ENCODE data around the gene MAP4K1.

The MAP4K1 gene

GRCh38 chr19:38617764-38618589 lies at the start of gene MAP4K1:
TSS of gene MAP4K1 (minus strand) at chr19:38617953. CDS start at chr19:38617895, 58 bp downstream.
- peaks cover 17 to 28% (median 20%) of the 10 kb centered on the region in 5 donors for H3K4me1 ChIP-seq (ENCODE audit: control insufficient read depth in 5 of 5, insufficient read depth in 5 of 5, low read length in 5 of 5)
- H3K4me3 ChIP-seq (ENCODE audit: low read depth in 1 of 5, low read length in 5 of 5): peak within 1 kb of the TSS; percentile 74 to 100 (median 93)
- peaks cover 0 to 6% (median 0%) of the 10 kb centered on the region in 5 donors for H3K27me3 ChIP-seq (ENCODE audit: control insufficient read depth in 5 of 5, insufficient read depth in 4 of 5, low read length in 5 of 5)
- peak within 1 kb of the TSS; percentile 72 to 100 (median 80) for H3K9ac ChIP-seq (ENCODE audit: low read length in 5 of 5)
- H3K36me3 ChIP-seq (ENCODE audit: control insufficient read depth in 5 of 5, insufficient read depth in 5 of 5, low read length in 5 of 5): peaks cover 0 to 27% (median 23%) of the 10 kb centered on the region in 5 donors
- peaks cover 0 to 3% (median 0%) of the 10 kb centered on the region in 5 donors for H3K9me3 ChIP-seq (ENCODE audit: control insufficient read depth in 5 of 5, low read length in 5 of 5)
- H3K27ac ChIP-seq (ENCODE audit: low read depth, low read length): peak within 1 kb of the TSS; percentile 79

GRCh38 chr19:38666663-38667511 lies 49.1 kb upstream of the MAP4K1 start:
- H3K9ac ChIP-seq (ENCODE audit: low read length in 5 of 5): peak overlapping the region in 3 of 5 donors; percentile 48 to 81 (median 63)
- H3K4me3 ChIP-seq (ENCODE audit: low read depth in 1 of 5, low read length in 5 of 5): no peak overlapping the region
- no peaks in the 10 kb centered on the region for H3K27me3 ChIP-seq (ENCODE audit: control insufficient read depth in 5 of 5, insufficient read depth in 4 of 5, low read length in 5 of 5)
- peak overlapping the region; percentile 87 for H3K27ac ChIP-seq (ENCODE audit: low read depth, low read length)
- H3K36me3 ChIP-seq (ENCODE audit: control insufficient read depth in 5 of 5, insufficient read depth in 5 of 5, low read length in 5 of 5): peaks cover 0 to 5% (median 2%) of the 10 kb centered on the region in 5 donors
- H3K9me3 ChIP-seq (ENCODE audit: control insufficient read depth in 5 of 5, low read length in 5 of 5): no peaks in the 10 kb centered on the region
- H3K4me1 ChIP-seq (ENCODE audit: control insufficient read depth in 5 of 5, insufficient read depth in 5 of 5, low read length in 5 of 5): peaks cover 20 to 96% (median 88%) of the 10 kb centered on the region in 5 donors

- H3K4me1 ChIP-seq (ENCODE audit: control insufficient read depth in 5 of 5, insufficient read depth in 5 of 5, low read length in 5 of 5): peaks cover 21 to 95% (median 87%) of the 10 kb centered on the region in 5 donors
- H3K27me3 ChIP-seq (ENCODE audit: control insufficient read depth in 5 of 5, insufficient read depth in 4 of 5, low read length in 5 of 5): no peaks in the 10 kb centered on the region
- peak overlapping the region in 2 of 5 donors; percentile 22 to 34 for H3K4me3 ChIP-seq (ENCODE audit: low read depth in 1 of 5, low read length in 5 of 5)
- peak overlapping the region in 4 of 5 donors; percentile 38 to 81 (median 61) for H3K9ac ChIP-seq (ENCODE audit: low read length in 5 of 5)
- H3K27ac ChIP-seq (ENCODE audit: low read depth, low read length): peak overlapping the region; percentile 87
- H3K36me3 ChIP-seq (ENCODE audit: control insufficient read depth in 5 of 5, insufficient read depth in 5 of 5, low read length in 5 of 5): peaks cover 0 to 6% (median 2%) of the 10 kb centered on the region in 5 donors
- H3K9me3 ChIP-seq (ENCODE audit: control insufficient read depth in 5 of 5, low read length in 5 of 5): no peaks in the 10 kb centered on the region
Observed at GRCh38 chr19:38665950-38666662, 48.4 kb upstream of the MAP4K1 start.

DNA sequence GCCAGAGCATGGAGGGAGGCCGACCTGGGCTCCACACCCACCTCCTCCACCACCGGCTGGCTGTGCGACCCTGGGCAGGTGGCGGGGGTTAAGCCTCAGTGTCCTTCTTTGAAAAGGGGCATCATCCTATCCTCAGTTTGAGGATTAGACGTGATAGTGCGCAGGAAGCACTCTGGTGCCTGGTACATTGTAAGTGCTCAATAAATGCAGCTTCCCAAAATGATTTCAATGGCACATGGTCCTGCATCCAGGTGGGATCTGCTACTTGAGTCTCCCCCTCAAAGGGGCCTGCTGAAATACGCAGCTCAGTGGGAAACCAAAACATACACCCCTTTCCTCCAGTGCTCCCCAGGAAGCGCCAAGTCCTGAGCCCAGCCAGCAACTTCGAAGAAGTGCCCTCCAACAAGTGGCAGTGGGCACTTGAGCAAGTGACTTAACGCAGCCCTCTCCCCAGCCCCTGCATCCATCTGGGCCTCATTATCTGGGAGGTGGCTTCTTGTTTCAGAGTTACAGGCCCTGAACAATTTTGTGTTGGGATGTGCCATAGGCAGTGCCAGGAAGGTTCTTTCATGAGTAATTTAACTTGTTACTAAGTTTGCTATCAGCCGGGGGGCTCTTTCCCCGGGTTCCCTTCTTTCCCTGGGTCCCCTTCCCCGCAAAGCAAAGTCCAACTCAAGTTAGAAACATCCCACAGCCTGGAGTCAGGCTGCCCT lies 47.6 kb upstream of the MAP4K1 start:
- Histone ChIP-seq H3K4me3 (ENCODE audit: low read depth in 1 of 5, low read length in 5 of 5) (peak overlapping the region; percentile 2 to 45 (median 22)), H3K4me1 (ENCODE audit: control insufficient read depth in 5 of 5, insufficient read depth in 5 of 5, low read length in 5 of 5) (peaks cover 23 to 96% (median 90%) of the 10 kb centered on the region in 5 donors), H3K9me3 (ENCODE audit: control insufficient read depth in 5 of 5, low read length in 5 of 5) (no peaks in the 10 kb centered on the region), H3K27me3 (ENCODE audit: control insufficient read depth in 5 of 5, insufficient read depth in 4 of 5, low read length in 5 of 5) (no peaks in the 10 kb centered on the region), H3K27ac (ENCODE audit: low read depth, low read length) (peak overlapping the region; percentile 87), H3K9ac (ENCODE audit: low read length in 5 of 5) (peak overlapping the region; percentile 31 to 63 (median 59)), H3K36me3 (ENCODE audit: control insufficient read depth in 5 of 5, insufficient read depth in 5 of 5, low read length in 5 of 5) (peaks cover 0 to 10% (median 2%) of the 10 kb centered on the region in 5 donors)

DNA sequence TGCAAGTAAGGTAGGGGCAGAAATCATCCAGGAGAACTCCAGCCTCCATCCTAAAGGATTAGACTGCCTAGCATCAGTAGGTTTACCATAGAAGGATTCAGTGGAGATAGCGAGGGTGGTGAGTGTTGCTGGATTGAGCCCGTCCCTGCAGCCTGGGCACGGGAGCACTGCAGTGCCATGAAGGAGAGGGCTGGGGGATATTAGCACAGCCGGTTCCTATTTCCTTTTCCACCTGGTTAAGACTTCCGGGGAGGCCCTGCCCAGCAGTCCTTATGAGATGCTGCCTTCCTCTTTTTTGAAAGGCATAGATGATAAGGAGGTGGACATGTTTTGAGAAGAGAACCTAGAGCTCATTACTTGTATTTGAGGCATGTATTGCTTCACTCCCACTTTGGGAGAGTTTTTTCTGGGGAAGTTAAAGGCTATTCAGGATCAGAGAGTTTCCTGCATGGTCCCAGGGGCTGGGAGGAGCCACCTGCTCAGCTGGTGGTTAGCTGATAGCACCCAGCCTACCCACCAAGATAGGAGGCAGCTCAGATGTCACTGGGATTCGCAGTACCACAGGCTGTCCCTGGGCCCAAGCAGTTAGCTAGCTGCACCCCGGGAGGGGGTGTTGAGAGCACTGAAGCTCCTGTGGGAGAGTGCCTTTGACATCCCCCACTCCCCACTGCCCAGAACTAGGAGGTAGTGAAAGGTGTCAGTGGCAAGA lies 46.9 kb upstream of the MAP4K1 start:
- no peaks in the 10 kb centered on the region for H3K9me3 ChIP-seq (ENCODE audit: control insufficient read depth in 5 of 5, low read length in 5 of 5)
- H3K4me3 ChIP-seq (ENCODE audit: low read depth in 1 of 5, low read length in 5 of 5): peak overlapping the region in 4 of 5 donors; percentile 4 to 36 (median 30)
- peaks cover 0 to 10% (median 2%) of the 10 kb centered on the region in 5 donors for H3K36me3 ChIP-seq (ENCODE audit: control insufficient read depth in 5 of 5, insufficient read depth in 5 of 5, low read length in 5 of 5)
- H3K9ac ChIP-seq (ENCODE audit: low read length in 5 of 5): peak overlapping the region; percentile 9 to 63 (median 41)
- peak overlapping the region; percentile 87 for H3K27ac ChIP-seq (ENCODE audit: low read depth, low read length)
- H3K4me1 ChIP-seq (ENCODE audit: control insufficient read depth in 5 of 5, insufficient read depth in 5 of 5, low read length in 5 of 5): peaks cover 23 to 96% (median 91%) of the 10 kb centered on the region in 5 donors
- no peaks in the 10 kb centered on the region for H3K27me3 ChIP-seq (ENCODE audit: control insufficient read depth in 5 of 5, insufficient read depth in 4 of 5, low read length in 5 of 5)

DNA sequence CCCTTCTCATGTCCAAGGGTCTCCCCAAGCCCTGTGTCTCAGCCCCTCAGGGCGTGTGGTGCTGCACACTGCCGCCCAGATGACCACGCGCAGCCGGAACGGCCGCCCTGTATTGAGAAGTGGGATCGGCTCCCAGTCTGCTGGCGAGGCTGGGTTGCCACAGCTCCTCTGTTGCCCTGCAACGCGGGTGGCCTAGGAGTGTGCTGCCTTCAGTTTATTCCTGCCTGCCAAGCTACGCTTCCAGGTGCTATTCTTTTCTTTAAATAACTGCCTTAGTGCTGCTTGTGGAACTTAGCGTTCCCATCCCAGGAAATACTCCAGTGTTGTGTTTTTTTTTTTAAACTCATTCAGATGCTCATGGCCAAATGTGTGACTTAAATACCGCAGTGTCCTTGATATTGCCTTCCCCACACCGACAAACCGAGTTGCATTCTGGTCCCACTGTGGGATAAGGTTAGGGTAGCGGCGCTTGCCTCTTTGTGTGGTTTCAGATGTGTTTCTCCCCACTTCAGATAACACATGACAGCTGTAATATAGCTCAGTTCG lies 46.3 kb upstream of the MAP4K1 start:
- H3K9ac ChIP-seq (ENCODE audit: low read length in 5 of 5): peak overlapping the region in 3 of 5 donors; percentile 9 to 63 (median 20)
- H3K27ac ChIP-seq (ENCODE audit: low read depth, low read length): peak overlapping the region; percentile 62
- peaks cover 0 to 10% (median 2%) of the 10 kb centered on the region in 5 donors for H3K36me3 ChIP-seq (ENCODE audit: control insufficient read depth in 5 of 5, insufficient read depth in 5 of 5, low read length in 5 of 5)
- peak overlapping the region in 4 of 5 donors; percentile 17 to 31 (median 24) for H3K4me3 ChIP-seq (ENCODE audit: low read depth in 1 of 5, low read length in 5 of 5)
- H3K9me3 ChIP-seq (ENCODE audit: control insufficient read depth in 5 of 5, low read length in 5 of 5): no peaks in the 10 kb centered on the region
- no peaks in the 10 kb centered on the region for H3K27me3 ChIP-seq (ENCODE audit: control insufficient read depth in 5 of 5, insufficient read depth in 4 of 5, low read length in 5 of 5)
- H3K4me1 ChIP-seq (ENCODE audit: control insufficient read depth in 5 of 5, insufficient read depth in 5 of 5, low read length in 5 of 5): peaks cover 21 to 96% (median 91%) of the 10 kb centered on the region in 5 donors

DNA sequence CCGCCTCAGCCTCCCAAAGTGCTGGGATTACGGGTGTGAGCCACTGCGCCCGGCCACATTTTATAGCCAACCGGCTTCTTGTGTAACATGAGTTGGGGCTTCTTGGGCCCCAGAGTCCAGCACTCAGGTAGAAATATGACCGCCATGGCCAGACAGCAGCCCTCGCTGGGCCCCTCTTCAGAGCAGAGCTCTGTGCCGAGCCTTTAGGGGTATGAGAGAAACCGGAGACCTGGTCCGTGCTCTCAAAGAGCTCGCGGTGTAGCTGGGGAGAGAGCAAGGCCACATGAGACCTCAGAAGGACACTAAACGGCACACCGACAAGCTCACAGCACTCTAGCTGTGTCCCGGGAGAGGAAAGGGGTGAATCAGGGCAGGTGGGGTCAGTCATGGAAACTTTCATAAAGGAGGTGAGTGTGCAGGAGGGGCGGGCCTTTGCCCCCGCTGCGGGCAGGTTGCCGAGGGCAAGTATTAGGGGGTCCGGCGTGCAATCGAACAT lies 45.5 kb upstream of the MAP4K1 start:
- no peaks in the 10 kb centered on the region for H3K9me3 ChIP-seq (ENCODE audit: control insufficient read depth in 5 of 5, low read length in 5 of 5)
- peak overlapping the region in 3 of 5 donors; percentile 20 to 31 (median 28) for H3K4me3 ChIP-seq (ENCODE audit: low read depth in 1 of 5, low read length in 5 of 5)
- H3K36me3 ChIP-seq (ENCODE audit: control insufficient read depth in 5 of 5, insufficient read depth in 5 of 5, low read length in 5 of 5): peaks cover 0 to 7% (median under 1%) of the 10 kb centered on the region in 5 donors
- peaks cover 21 to 96% (median 95%) of the 10 kb centered on the region in 5 donors for H3K4me1 ChIP-seq (ENCODE audit: control insufficient read depth in 5 of 5, insufficient read depth in 5 of 5, low read length in 5 of 5)
- H3K27me3 ChIP-seq (ENCODE audit: control insufficient read depth in 5 of 5, insufficient read depth in 4 of 5, low read length in 5 of 5): no peaks in the 10 kb centered on the region
- H3K9ac ChIP-seq (ENCODE audit: low read length in 5 of 5): peak overlapping the region in 1 of 5 donors; percentile 1
- peak overlapping the region; percentile 62 for H3K27ac ChIP-seq (ENCODE audit: low read depth, low read length)

DNA sequence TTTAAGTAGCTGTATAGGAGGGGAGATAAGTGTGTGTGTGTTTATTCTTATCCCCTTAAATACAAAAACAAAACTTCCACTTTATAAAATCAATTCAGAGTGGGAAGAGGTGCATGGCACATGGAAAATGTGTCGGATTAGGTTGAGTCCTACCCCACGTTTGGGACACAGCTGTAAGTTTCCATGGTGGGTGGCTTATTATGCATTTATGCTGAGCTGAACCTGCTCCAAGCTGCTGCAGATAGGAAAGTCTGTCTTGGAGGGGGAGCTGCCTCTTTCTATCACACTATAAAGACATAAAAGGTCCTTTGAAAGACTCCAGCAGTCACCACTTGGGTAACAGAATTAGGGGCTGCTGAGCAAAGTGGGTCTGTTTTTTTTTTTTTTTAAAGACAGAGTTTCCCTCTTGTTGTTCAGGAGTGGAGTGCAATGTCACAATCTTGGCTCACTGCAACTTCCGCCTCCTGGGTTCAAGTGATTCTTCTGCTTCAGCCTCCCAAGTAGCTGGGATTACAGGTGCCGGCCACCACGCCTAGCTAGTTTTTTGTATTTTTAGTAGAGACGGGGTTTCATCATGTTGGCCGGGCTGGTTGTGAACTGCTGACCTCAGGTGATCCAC lies 44.9 kb upstream of the MAP4K1 start:
- Histone ChIP-seq H3K9me3 (ENCODE audit: control insufficient read depth in 5 of 5, low read length in 5 of 5) (no peaks in the 10 kb centered on the region), H3K9ac (ENCODE audit: low read length in 5 of 5) (no peak overlapping the region), H3K27ac (ENCODE audit: low read depth, low read length) (peak overlapping the region; percentile 62), H3K4me1 (ENCODE audit: control insufficient read depth in 5 of 5, insufficient read depth in 5 of 5, low read length in 5 of 5) (peaks cover 21 to 96% (median 95%) of the 10 kb centered on the region in 5 donors), H3K4me3 (ENCODE audit: low read depth in 1 of 5, low read length in 5 of 5) (no peak overlapping the region), H3K27me3 (ENCODE audit: control insufficient read depth in 5 of 5, insufficient read depth in 4 of 5, low read length in 5 of 5) (no peaks in the 10 kb centered on the region), H3K36me3 (ENCODE audit: control insufficient read depth in 5 of 5, insufficient read depth in 5 of 5, low read length in 5 of 5) (peaks cover 0 to 5% (median 0%) of the 10 kb centered on the region in 5 donors)
